HG02938 (cell line): ENCODE data around the gene MRPL10.

ENCODE experiments used
- ATAC-seq: cut with Tn5 transposase; IDR thresholded peaks from one replicate; pipeline ENCODE4 v1.9.1; 2021; ENCODE audit warnings: mild to moderate bottlenecking, moderate library complexity; ENCODE audit not compliant: unreplicated experiment

The MRPL10 gene

GRCh38 chr17:47815106-47815918 lies 16.0 kb downstream of the MRPL10 start:
- no peak for ATAC-seq

- ATAC-seq = no peak
These were observed 17.8 kb downstream of the MRPL10 start for GRCh38 chr17:47813512-47814031.

- no peak for ATAC-seq
These were observed 18.3 kb downstream of the MRPL10 start for GRCh38 chr17:47813077-47813476.

- no peak for ATAC-seq
These were observed 19.0 kb downstream of the MRPL10 start for GRCh38 chr17:47812146-47812920.

- no peak for ATAC-seq
These were observed 19.6 kb downstream of the MRPL10 start for GRCh38 chr17:47811709-47812108.

GRCh38 chr17:47810901-47811635 lies 20.3 kb downstream of the MRPL10 start:
- no peak for ATAC-seq

DNA sequence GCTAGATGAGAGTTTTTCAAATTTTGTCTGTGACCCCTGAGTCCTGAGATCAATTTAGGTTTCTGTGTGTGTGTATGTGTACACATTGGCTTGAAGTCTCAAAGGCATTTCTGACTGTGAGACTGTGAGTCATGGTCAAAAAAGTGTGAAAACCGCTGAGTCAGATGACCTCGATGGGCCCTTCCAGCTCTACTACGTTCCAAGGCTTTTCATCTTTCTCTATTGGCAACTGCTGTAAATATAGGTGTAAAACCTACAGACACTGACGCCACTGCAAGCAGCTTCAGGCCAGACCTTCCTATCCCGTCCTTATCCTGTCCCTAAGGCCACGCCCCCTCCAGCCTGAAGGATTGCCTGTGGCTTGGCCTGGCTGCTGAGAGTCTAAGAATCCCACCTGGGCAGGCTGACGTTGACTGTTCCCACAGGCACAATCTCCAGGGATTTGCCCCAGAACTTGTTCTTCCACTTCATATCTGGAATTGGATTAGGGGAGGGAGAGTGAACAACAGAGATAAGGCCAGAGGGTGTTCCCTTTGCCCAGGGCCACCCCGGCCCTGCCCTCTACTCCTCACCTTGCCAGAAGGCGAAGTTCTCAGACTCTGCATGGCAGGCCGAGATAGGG lies 21.0 kb downstream of the MRPL10 start:
- no peak for ATAC-seq

DNA sequence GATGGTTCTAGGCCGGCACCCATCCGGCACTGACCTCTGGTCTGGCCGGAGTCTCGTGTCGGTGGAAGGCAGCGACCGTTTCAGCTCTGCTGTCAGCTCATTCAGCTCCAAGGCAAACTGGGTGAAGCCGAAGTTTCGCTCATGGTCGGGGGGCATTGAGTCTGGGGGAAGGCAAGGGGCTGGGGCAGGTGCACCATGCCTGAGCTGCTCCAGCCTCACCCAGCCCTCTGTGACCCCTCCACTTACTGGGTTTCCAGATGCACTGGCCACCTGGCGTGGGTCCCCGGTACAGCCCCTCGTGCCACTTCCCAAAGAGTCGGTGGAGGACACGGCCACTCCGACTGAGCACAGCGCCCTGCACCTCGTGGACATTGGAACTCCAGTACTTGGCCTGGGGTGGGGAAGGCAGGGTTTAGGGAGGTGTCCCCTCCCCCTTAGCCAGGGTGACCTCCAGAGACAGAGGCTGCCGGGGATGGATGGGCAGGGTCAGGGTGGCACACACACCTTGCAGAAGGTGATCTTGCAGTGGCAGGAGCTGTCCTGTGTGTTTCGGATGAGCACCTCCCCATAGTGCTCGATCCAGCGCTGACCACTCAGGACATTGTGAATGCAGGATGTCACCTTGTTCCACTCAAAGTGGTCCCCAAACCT lies 22.4 kb downstream of the MRPL10 start:
- ATAC-seq = no peak

DNA sequence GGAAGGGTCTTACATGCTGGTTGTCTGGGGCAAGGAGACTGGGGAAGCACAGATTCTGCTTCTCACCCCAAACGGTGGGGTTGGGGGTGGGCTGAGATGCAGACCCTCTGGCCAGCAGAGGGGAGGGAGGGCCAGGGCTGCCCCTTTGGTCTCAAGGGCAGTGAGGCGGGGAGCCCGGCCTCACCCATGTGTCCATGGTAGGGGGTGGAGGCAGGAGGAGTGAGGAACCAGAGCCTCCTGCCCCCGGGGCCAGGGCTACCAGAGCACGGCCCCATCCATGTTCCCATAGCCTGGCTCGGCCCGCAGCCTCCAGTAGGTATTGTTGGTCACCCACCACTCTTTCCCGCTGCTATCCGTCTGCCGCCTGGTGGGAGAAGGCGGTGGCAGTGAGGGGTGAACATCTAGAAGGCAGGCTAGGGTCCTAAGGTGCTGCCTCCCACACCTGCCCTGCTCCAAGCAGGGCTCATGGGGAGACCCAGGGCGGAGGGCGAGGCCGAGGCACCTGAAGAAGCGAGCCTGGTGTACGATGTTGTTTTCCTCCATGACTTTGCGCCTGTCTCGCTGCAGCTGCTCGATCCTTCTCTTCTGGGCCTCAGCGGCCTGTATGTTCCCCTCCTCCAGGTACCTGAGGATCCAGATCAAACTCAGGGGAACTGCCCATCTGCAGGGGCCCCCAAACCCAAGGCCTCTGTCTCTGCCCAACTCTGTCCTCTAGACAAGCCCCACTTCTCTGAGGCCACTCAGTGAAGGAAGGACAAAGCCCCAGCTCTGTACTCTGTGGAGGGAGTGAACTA lies 23.1 kb downstream of the MRPL10 start:
- ATAC-seq = no peak

DNA sequence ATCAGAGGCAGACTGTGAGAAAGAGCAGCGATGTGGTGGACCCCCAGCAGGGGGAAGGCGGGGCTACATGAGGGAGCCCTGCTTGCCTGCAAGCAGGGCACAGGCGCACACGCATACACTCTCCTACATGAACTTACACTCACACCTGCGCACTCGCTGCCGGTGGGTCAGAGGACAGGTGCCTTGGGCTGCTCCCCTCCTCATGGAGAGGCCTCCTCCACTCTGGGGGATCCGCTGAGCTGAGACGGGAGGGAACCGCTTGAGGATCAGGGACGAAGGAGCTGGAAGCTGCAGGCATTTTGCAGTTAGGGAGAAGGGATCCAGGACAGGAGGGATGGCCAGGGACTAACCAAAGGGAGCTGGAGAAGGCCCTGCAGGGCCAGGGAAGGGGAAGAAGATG lies 23.9 kb downstream of the MRPL10 start:
- ATAC-seq = no peak

DNA sequence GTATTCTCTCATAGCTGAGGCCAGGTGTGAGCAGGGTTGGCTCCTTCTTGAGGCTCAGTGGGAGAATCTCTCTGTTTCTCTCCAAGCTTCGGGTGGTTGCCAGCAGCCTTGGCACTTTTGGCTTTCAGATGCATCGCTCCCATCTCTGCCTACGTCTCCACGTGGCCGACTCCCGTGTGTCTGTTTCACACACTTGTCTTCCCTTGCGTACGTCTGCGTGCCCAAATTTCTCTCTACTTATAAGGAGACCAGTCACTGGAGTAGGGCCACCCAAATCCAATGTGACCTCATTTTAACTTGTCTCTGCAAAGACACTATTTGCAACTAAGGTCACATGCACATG lies 24.5 kb downstream of the MRPL10 start:
- ATAC-seq = no peak

- ATAC-seq = no peak
These were observed 25.1 kb downstream of the MRPL10 start for GRCh38 chr17:47806026-47806912.

DNA sequence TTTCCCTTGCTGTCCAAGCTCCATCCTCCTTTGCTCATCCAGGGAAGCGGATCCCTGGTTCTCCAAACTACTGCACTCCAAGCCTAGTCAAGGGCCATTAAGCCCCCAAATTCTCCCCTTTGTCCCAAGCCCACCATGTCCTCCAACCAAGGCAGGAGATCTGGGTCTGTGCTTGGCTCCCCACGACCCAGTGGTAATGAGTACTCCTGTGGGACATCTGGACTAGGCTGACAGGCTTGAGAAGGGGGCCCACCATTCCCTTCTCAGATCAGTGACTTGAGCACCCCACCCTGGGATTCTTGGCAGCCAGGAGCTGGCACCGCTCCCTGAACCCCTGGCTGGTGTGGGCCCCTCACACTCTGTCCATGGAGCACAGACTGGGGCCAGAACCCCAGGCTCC lies 26.9 kb downstream of the MRPL10 start:
- ATAC-seq = no peak

DNA sequence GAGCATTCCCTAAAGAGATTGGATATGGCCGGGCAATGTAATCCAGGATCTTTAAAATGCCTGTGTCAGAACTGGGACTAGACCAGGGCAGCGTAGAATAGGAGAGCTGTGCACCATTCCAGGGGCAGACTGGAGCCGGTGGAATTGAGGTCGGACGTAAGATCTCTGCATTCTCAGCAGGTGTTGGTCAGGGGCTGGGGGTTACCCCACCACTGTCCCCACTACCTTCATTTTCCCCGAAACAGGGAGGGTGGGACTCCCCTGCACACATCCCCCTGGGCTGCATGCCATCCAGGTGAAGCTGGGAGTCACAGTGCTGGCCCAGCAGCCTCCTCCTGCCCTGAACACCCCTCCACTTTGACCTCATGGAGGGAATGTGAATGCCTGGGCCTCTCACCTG lies 27.6 kb downstream of the MRPL10 start:
- ATAC-seq = no peak

DNA sequence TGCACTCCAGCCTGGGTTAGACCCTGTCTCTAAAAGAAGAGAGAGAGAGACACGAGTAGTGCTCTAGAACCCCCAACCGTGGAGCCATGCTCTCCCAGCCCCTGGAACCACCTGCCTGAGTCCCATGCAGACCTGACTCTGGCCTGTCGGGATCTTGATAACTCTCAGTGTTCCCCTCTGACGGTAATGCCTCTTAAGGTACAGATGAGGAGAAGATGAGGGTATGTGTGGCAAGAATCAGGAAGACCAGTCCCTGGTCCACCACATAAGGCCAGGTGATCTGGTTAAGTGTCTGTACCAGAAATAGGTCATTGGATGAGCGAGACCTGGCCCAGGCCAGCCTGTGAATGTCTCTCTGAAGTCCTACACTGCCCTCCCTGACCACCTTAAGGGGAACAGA lies 28.1 kb downstream of the MRPL10 start:
- no peak for ATAC-seq

DNA sequence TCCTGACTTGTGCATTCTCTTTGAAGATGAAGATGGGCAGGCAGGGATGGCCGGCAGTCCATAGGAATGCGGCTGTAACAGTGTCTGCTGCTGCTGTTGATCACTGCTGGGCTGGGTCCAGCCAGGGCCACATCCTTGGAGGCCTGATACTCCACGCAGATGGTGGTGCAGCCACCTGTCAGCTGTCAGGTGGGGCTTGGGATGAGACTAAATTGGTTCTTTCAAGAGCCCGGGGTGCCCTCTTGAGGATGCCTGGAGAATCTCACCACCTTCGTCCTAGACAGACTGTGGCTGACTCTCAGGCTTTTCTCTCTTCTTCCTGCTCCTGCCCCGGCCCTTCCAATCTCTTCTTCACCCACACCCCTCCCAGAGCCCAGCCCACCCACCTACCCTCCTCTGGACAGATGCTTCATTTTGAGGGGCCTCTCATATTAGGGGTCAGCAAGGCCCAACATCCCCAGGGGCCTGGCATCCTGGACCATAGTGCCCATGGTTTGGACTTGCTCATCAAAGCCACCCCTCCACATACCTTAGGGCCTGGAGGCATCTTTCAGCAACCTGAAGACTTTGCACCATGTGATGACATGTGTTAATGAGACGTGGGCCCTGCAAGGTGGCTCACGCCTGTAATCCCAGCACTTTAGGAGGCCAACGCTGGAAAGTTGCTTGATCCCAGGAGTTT lies 28.9 kb downstream of the MRPL10 start:
- no peak for ATAC-seq

- ATAC-seq = no peak
These were observed 29.4 kb downstream of the MRPL10 start for GRCh38 chr17:47801906-47802305.

- ATAC-seq = no peak
These were observed 30.1 kb downstream of the MRPL10 start for GRCh38 chr17:47801176-47801765.
